Coronary artery (tissue), 2 donors: Measurements from ENCODE around the gene DLGAP5.

ENCODE experiments used
- DNase-seq: peaks from one replicate; pipeline ENCODE4 v3.0.0-alpha.2; 2017; ENCODE audit warnings: low spot score
- H3K27ac ChIP-seq, 2 donors: fragments of 200-600 bp; sonication (generic); one replicate each; pipeline ENCODE4 v1.5.1; 2016 to 2019
- H3K4me3 ChIP-seq: fragments of 200-600 bp; sonication (generic); 2 replicates; pipeline ENCODE4 v1.5.1; 2016; ENCODE audit warnings: mild to moderate bottlenecking, moderate library complexity
- TF ChIP-seq, protein P1 (sequence below): fragments of 200-600 bp; sonication (generic); IDR thresholded peaks from one replicate; pipeline ENCODE4 v1.5.1; 2019; ENCODE audit warnings: antibody characterized with exemption

DLGAP5 gene

DNA sequence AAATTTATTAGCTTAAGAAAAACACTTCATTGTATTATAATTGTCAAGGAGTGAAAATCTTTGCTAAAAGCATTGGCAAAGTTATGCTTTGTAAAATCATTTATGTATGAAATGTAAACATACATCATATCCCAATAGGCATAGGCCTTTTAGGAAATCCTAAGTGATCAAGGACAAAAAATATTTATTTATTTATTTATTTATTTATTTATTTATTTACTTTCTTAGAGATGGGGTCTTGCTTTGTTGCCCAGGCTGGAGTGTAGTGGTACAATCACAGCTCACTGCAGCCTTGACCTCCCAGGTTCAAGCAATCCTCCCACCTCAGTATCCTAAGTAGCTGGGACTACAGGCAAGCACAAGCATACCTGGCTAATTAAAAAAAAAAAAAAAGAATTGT is 32.0 kb upstream of the DLGAP5 start:
- no peak for DNase-seq
- TF ChIP-seq, protein P1, sequence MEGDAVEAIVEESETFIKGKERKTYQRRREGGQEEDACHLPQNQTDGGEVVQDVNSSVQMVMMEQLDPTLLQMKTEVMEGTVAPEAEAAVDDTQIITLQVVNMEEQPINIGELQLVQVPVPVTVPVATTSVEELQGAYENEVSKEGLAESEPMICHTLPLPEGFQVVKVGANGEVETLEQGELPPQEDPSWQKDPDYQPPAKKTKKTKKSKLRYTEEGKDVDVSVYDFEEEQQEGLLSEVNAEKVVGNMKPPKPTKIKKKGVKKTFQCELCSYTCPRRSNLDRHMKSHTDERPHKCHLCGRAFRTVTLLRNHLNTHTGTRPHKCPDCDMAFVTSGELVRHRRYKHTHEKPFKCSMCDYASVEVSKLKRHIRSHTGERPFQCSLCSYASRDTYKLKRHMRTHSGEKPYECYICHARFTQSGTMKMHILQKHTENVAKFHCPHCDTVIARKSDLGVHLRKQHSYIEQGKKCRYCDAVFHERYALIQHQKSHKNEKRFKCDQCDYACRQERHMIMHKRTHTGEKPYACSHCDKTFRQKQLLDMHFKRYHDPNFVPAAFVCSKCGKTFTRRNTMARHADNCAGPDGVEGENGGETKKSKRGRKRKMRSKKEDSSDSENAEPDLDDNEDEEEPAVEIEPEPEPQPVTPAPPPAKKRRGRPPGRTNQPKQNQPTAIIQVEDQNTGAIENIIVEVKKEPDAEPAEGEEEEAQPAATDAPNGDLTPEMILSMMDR, result no peak
- Histone ChIP-seq H3K4me3 (no peak overlapping the region), H3K27ac (no peak overlapping the region)

DNA sequence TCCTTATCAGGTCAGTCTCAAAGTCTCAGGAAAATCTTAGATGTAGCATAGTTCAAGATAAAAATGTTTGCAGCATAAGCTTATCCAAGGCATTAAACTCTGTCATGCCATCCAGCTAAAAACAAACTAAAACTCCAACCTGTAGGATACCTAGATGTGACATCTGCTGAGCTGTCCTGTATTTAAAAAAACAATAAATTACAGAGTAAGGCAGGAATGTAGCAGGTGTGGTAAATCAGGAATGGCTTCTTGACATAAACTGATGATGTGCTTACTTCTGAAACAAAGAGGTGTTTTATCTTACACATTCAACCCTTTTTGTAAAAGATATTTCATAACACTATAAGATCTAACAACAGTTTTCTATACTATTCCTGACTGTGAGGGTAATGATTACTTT is 30.6 kb upstream of the DLGAP5 start:
- TF ChIP-seq, protein P1, result no peak
- no peak overlapping the region for H3K27ac ChIP-seq
- H3K4me3 ChIP-seq, result no peak overlapping the region
- no peak for DNase-seq

DNA sequence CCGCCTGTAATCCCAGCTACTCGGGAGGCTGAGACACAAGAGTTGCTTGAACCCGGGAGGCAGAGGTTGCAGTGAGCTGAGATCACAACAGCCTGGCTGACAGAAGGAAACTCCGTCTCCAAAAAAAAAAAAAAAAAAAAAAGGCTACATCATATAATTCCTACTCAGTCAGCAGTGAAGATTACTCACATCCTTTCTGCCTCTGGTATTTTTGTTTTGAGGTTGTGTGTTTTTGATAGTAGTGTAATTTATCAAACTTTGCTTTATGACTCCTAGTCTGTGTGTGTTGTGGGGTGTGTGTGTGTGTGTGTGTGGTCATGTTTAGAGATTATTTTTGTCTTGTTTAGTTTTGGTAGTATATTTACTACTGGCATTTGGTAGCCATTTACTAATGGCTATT is 29.8 kb upstream of the DLGAP5 start:
- Histone ChIP-seq H3K27ac (no peak overlapping the region), H3K4me3 (no peak overlapping the region)
- DNase-seq, result no peak
- TF ChIP-seq, protein P1, result no peak

DNA sequence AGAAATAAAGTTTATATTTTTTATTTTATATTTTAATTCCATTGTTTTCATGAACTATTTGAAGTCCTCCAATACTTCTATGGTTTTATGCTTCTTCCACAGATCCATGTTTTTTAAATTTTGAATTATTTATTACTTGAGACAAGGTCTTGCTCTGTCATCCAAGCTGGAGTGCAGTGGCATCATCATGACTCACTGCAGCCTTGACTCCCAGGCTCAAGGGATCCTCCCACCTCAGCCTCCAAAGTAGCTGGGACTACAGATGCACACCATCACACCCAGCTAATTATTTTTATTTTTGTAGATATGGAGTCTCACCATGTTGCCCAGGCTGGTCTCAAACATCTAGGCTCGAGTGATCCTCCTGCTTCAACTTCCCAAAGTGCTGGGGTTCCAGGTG is 28.8 kb upstream of the DLGAP5 start:
- TF ChIP-seq, protein P1, result no peak

DNA sequence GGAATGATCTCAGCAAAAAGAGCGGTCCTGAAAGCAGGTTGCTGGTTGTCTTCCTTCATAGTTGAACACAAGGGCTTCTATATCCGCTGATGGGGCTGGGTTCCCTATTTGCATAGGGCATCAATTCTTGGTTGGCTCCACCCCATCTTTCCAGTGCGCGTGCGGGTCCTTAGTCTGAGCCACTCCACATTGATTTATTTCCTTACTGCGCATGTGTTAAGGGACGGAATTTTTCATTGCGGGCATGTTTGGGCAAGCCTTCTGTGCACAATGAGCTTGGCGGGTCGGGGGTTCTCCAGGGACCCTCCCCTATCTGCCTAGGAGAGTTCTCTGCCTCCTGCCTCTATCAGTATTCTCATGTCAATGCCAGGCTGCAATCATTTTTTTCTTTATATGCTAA is 21.2 kb upstream of the DLGAP5 start:
- H3K27ac ChIP-seq, result no peak overlapping the region
- no peak overlapping the region for H3K4me3 ChIP-seq
- DNase-seq, result no peak
- TF ChIP-seq, protein P1, result no peak

More for the DNA sequence above, 28.8 kb upstream of the DLGAP5 start:
- DNase-seq, result no peak
- Histone ChIP-seq H3K27ac (no peak overlapping the region), H3K4me3 (no peak overlapping the region)

GRCh38 chr14:55207832-55208231 is 16.4 kb upstream of the DLGAP5 start:
- Histone ChIP-seq H3K4me3 (no peak overlapping the region), H3K27ac (no peak overlapping the region)
- DNase-seq, result no peak
- TF ChIP-seq, protein P1, result no peak

DNA sequence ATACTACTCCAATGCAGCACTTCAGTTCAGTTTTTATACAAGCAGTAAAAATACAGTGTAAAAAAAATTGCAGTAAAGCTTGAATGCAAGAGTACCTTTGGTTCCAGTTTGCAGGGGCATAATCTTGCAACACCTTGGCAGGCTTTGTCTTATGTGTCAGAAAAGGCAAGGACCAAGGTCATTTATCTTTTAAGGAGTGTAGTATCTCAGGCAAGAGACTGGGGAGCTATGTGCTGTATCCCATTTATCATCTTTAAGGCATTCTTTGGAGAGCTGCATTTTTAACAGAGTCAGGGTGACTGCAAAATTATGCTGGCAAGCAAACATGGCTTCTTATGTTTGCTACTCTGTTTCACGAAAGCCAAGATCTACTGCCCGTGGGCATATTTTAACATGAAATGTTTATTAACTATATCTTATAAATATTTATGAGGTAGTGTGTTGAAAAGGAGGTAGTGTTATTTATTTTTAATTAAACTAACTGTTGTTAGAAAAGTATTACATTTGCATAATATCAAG is 14.8 kb upstream of the DLGAP5 start:
- no peak overlapping the region for H3K27ac ChIP-seq

More for the DNA sequence above, 14.8 kb upstream of the DLGAP5 start:
- DNase-seq, result no peak
- TF ChIP-seq, protein P1, result no peak
- H3K4me3 ChIP-seq, result no peak overlapping the region
